HepG2 (cell line): ENCODE results near the gene ENTPD7. TPM values are rescaled to one million over a fixed set of nuclear protein-coding genes. Genes with fewer than 3 reads are reported as not detected.

Experiments used
- ATAC-seq: fragments of 200-7000 bp; cut with Tn5 transposase; 3 replicates; pipeline ENCODE4 v1.9.1; 2020; ENCODE audit warnings: mild to moderate bottlenecking, moderate library complexity
- BruUV-seq: library from RNA; stranded (reverse); fragments of 400-500 nt; replicated peaks from 2 replicates; lab custom pipeline; 2021; lab: Mats Ljungman, UMichigan
- CTCF ChIA-PET: fragments of 300-600 bp; formaldehyde crosslinking; extraction: SDS; loops from one replicate; lab custom pipeline; 2021; ENCODE audit warnings: low total read pairs, inconsistent platforms, low intra/inter-chr PET ratio; lab: Yijun Ruan, JAX
- POLR2A ChIA-PET: fragments of 350-600 bp; sonication (Branson Sonifier 250); formaldehyde crosslinking; loops from one replicate; lab custom pipeline; 2020; ENCODE audit warnings: antibody characterized with exemption, inconsistent platforms; lab: Yijun Ruan, JAX
- DNase-seq: peaks from one replicate; pipeline ENCODE4 v3.0.0-alpha.2; 2015; ENCODE audit warnings: low spot score
- FAIRE-seq: peaks from 3 replicates; lab custom pipeline; 2011; peaks lifted over from hg19 to GRCh38; lab: Jason Lieb, UNC
- H2AFZ ChIP-seq: one replicate; pipeline ENCODE4 v1.6.1; 2011; ENCODE audit warnings: low read length, inconsistent platforms
- H3K27ac ChIP-seq: fragments of 300-600 bp; 3 replicates; pipeline ENCODE4 v1.8.0; 2011; ENCODE audit warnings: mixed run types, mild to moderate bottlenecking, mixed read lengths, low read length, inconsistent platforms; ENCODE audit not compliant: insufficient read depth; ENCODE audit errors: extremely low read length
- H3K27me3 ChIP-seq, 2 experiments: fragments of 200-600 bp in 1 of 2; 2 replicates in 1 of 2; 3 replicates in 1 of 2; pipeline versions ENCODE4 v1.6.0 to v1.8.0; 2011; ENCODE audit warnings: low read length in 2 of 2, mild to moderate bottlenecking in 2 of 2, moderate library complexity in 2 of 2, inconsistent platforms in 1 of 2; ENCODE audit not compliant: insufficient read depth in 2 of 2, control insufficient read depth in 1 of 2
- H3K36me3 ChIP-seq, 2 experiments: fragments of 200-600 bp in 1 of 2; replicated peaks in 1 of 2; 2 replicates in 1 of 2; 3 replicates in 1 of 2; pipeline versions ENCODE4 v1.5.1 to v1.8.0; 2011; ENCODE audit warnings: low read length in 2 of 2, inconsistent platforms in 1 of 2; ENCODE audit not compliant: insufficient read depth in 2 of 2, control insufficient read depth in 1 of 2
- H3K4me1 ChIP-seq: 2 replicates; pipeline ENCODE4 v1.5.1; 2012; ENCODE audit warnings: low read length, inconsistent platforms; ENCODE audit not compliant: insufficient read depth
- H3K4me2 ChIP-seq: 2 replicates; pipeline ENCODE4 v1.6.0; 2011; ENCODE audit warnings: low read depth, low read length, inconsistent platforms
- H3K4me3 ChIP-seq, 3 experiments: fragments of 200-600 bp in 1 of 3; sonication (generic), shearing (Covaris generic) in 1 of 3; replicated peaks in 1 of 3; 2 replicates each; pipeline ENCODE4 v1.5.1; 2011 to 2016; ENCODE audit warnings: low read length in 3 of 3, inconsistent platforms in 2 of 3, low read depth in 2 of 3, mild to moderate bottlenecking in 2 of 3, control low read depth in 1 of 3, mixed read lengths in 1 of 3; ENCODE audit not compliant: insufficient read depth in 1 of 3
- H3K79me2 ChIP-seq: one replicate; pipeline ENCODE4 v1.6.1; 2011; ENCODE audit warnings: low read length, inconsistent platforms; ENCODE audit not compliant: insufficient read depth
- H3K9ac ChIP-seq: 2 replicates; pipeline ENCODE4 v1.6.0; 2011; ENCODE audit warnings: mild to moderate bottlenecking, low read depth, low read length, inconsistent platforms; ENCODE audit not compliant: insufficient read depth
- H3K9me3 ChIP-seq: 2 replicates; pipeline ENCODE4 v1.5.1; 2012; ENCODE audit warnings: mild to moderate bottlenecking, low read length
- H4K20me1 ChIP-seq: 2 replicates; pipeline ENCODE4 v1.6.0; 2011; ENCODE audit warnings: inconsistent platforms, mild to moderate bottlenecking, low read length, moderate library complexity; ENCODE audit not compliant: insufficient read depth
- CBX2 ChIP-seq, 2 experiments: fragments of 200-600 bp in 1 of 2; sonication (generic); formaldehyde crosslinking in 1 of 2; IDR thresholded peaks; 2 replicates each; pipeline versions ENCODE4 v1.7.0 to v1.8.1; 2018 to 2022; ENCODE audit warnings: low read depth in 2 of 2, low read length in 1 of 2, mild to moderate bottlenecking in 1 of 2, missing genetic modification reagents in 1 of 2
- ELF3 ChIP-seq: IDR thresholded peaks from 2 replicates; pipeline ENCODE4 v1.6.1; 2016; ENCODE audit warnings: missing genetic modification reagents, missing compliant biosample characterization
- IRF9 ChIP-seq: sonication (generic); formaldehyde crosslinking; IDR thresholded peaks from 2 replicates; pipeline ENCODE4 v1.8.0; 2022; ENCODE audit warnings: missing genetic modification reagents, mild to moderate bottlenecking, borderline replicate concordance
- NFKBIZ ChIP-seq: IDR thresholded peaks from 2 replicates; pipeline ENCODE4 v1.6.1; 2018; ENCODE audit warnings: missing genetic modification reagents, missing compliant biosample characterization
- PRPF4 ChIP-seq: fragments of 200-400 bp; formaldehyde crosslinking; IDR thresholded peaks from 2 replicates; pipeline ENCODE4 v1.6.1; 2016; ENCODE audit warnings: low read length, low read depth; ENCODE audit not compliant: poor library complexity, severe bottlenecking
- THAP11 ChIP-seq: IDR thresholded peaks from 2 replicates; pipeline ENCODE4 v1.6.1; 2016; ENCODE audit warnings: missing biosample characterization, missing genetic modification reagents
- ZFYVE20 ChIP-seq: sonication (generic); formaldehyde crosslinking; IDR thresholded peaks from 2 replicates; pipeline ENCODE4 v1.8.0; 2023; ENCODE audit warnings: low read depth, mild to moderate bottlenecking, moderate library complexity, missing genetic modification reagents, borderline replicate concordance
- ZNF343 ChIP-seq: sonication (generic); formaldehyde crosslinking; IDR thresholded peaks from 2 replicates; pipeline ENCODE4 v1.4.0; 2020; ENCODE audit warnings: mild to moderate bottlenecking, missing genetic modification reagents
- ZNF431 ChIP-seq: sonication (generic); formaldehyde crosslinking; IDR thresholded peaks from 2 replicates; pipeline ENCODE4 v1.9.0; 2022; ENCODE audit warnings: missing genetic modification reagents, low read depth, mild to moderate bottlenecking, borderline replicate concordance
- ZNF567 ChIP-seq: sonication (generic); formaldehyde crosslinking; IDR thresholded peaks from 2 replicates; pipeline ENCODE4 v1.8.1; 2023; ENCODE audit warnings: mild to moderate bottlenecking, missing genetic modification reagents, borderline replicate concordance
- ZNF619 ChIP-seq: sonication (generic); formaldehyde crosslinking; IDR thresholded peaks from 2 replicates; pipeline ENCODE4 v1.4.0; 2020; ENCODE audit warnings: mild to moderate bottlenecking, missing genetic modification reagents
- WGBS: methylation state at CpG from one replicate; pipeline ENCODE4 v1.1.6; 2017; ENCODE audit warnings: low lambda C conversion rate; 5-methylcytosine and 5-hydroxymethylcytosine counted together
- in situ Hi-C: cut with HindIII; loops from 2 replicates; pipeline ENCODE4 v1.10.0; 2017; ENCODE audit warnings: low pct_unique_long_range_greater_than_20kb; ENCODE audit not compliant: extremely low pct_ligation_motif_present
- intact Hi-C: fragments of 100-400 bp; cut with micrococcal nuclease; formaldehyde crosslinking; loops from one replicate; pipeline ENCODE4 v1.10.0; 2022; ENCODE audit not compliant: unreplicated experiment
- polyA plus RNA-seq, 8 experiments: library from polyadenylated mRNA; depleted of rRNA in 3 of 8; stranded (reverse) in 7 of 8; unstranded in 1 of 8; fragments of >200 nt; fragmentation: Illumina TruSeq in 4 of 8; extraction: Trizol in 4 of 8; gene quantifications; 2 replicates each; pipeline versions ENCODE4 v1.2.1 to v1.2.3, GENCODE V29; 2011 to 2016; ENCODE audit warnings: low read depth in 4 of 8, missing spikeins in 1 of 8, mixed read lengths in 1 of 8; ENCODE audit not compliant: insufficient read depth in 1 of 8
- total RNA-seq, 5 experiments: library from RNA; depleted of rRNA; stranded (reverse); fragments of >200 nt; fragmentation: Illumina TruSeq; extraction: Trizol; gene quantifications; 2 replicates each; pipeline ENCODE4 v1.2.3, GENCODE V29; 2016; ENCODE audit warnings: low read depth in 1 of 5

Gene ENTPD7
- total and polyA plus RNA-seq, 2 of the 13 experiments (the other 11 are each of a cell fraction or from before 2014, with no cell fraction given): 7.6 to 36.5 TPM

GRCh38 chr10:99628923-99629624 is 30.2 kb upstream of the ENTPD7 start (continued):
- TF ChIP-seq ZNF431 (CRISPR knock-in tag): no peak
- no peak for TF ChIP-seq ZNF343
- TF ChIP-seq CBX2 (IDR thresholded peaks at IDR 0.05; ENCODE audit: low read depth, low read length): no peak
- no peak for TF ChIP-seq CBX2 (CRISPR knock-in tag; IDR thresholded peaks at IDR 0.05; ENCODE audit: low read depth)

- in situ Hi-C loops: loop anchor here (10.0 kb wide), 2 partner anchors 45 to 85 kb away; no protein-coding TSS in a partner anchor
- ATAC-seq: no peak
Measured at GRCh38 chr10:99629625-99629978, 29.7 kb upstream of the ENTPD7 start.

More at GRCh38 chr10:99629625-99629978, 29.7 kb upstream of the ENTPD7 start:
- intact Hi-C loops: no loop called here
- H3K79me2 ChIP-seq: no peaks in the 10 kb centered on the region
- ChIA-PET POLR2A (interaction anchor here (1.1 to 2.3 kb wide), 2 partner anchors 8 to 30 kb away, joined by 3 to 7 read pairs; partner anchors contain the start of gene ENTPD7), CTCF (interaction anchor here (2.5 to 2.7 kb wide), 2 partner anchors 69 to 81 kb away, joined by 8 to 21 read pairs; no protein-coding TSS in a partner anchor)
- H3K9me3 ChIP-seq: no peaks in the 10 kb centered on the region
- H3K27ac ChIP-seq: no peak overlapping the region
- DNase-seq (no peak), FAIRE-seq (no peak)
- TF ChIP-seq NFKBIZ (CRISPR knock-in tag) (no peak), IRF9 (CRISPR knock-in tag) (no peak), ZNF619 (CRISPR knock-in tag) (no peak), ZFYVE20 (CRISPR knock-in tag) (no peak), ELF3 (CRISPR knock-in tag) (no peak), PRPF4 (no peak), THAP11 (CRISPR knock-in tag) (no peak), ZNF567 (CRISPR knock-in tag) (no peak)
- no TSS peak for BruUV-seq
- 48% methylated on average over 2 of the region's 3 CpGs for WGBS
- H2AFZ ChIP-seq: no peak overlapping the region
- H3K4me2 ChIP-seq: no peak overlapping the region
- H3K4me3 ChIP-seq: no peak overlapping the region
- H3K4me1 ChIP-seq: peaks cover 5% of the 10 kb centered on the region; the same call in 1 of the 2 replicates
- no peaks in the 10 kb centered on the region for H4K20me1 ChIP-seq
- H3K9ac ChIP-seq: no peak overlapping the region
- H3K36me3 ChIP-seq: no peaks in the 10 kb centered on the region
- no peaks in the 10 kb centered on the region; a peak in 1 of 5 replicates for H3K27me3 ChIP-seq
